ENCODE data around the gene CHST8.

Gene CHST8

GRCh38 chr19:33719366-33720154, 97.8 kb downstream of the CHST8 start:
- H3K27ac ChIP-seq = no peak overlapping the region
- H3K4me3 ChIP-seq = no peak overlapping the region
- H3K9me3 ChIP-seq (ENCODE audit: low read depth, low read length) = no peaks in the 10 kb centered on the region
- H3K36me3 ChIP-seq (ENCODE audit: insufficient read depth, low read length) = no peaks in the 10 kb centered on the region
- no peak for TF ChIP-seq POLR2AphosphoS5 (IDR thresholded peaks at IDR 0.05; ENCODE audit: borderline replicate concordance, low read depth, low read length)
- no peak for TF ChIP-seq EZH2 (IDR thresholded peaks at IDR 0.05)
- no peak for TF ChIP-seq FOXP2 (optimal IDR thresholded peaks at IDR 0.05; ENCODE audit: control extremely low read depth, extremely low read length, insufficient read depth)
- no peak for DNase-seq (ENCODE audit: low read depth, low spot score)
- H3K9ac ChIP-seq (ENCODE audit: insufficient read length) = no peak overlapping the region

DNA sequence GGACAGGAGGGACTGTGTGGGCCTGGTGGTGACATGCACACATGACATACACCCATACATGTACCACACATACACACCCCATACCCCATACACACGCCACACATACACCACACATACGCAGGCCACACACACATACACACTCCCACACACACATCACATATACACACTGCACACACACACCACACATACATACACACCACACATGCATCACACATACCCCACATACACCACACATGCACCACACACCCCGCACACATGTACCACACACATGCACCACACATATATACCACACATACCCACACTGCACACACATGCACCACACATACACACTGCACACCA, 98.4 kb downstream of the CHST8 start:
- Histone ChIP-seq H3K9ac (ENCODE audit: insufficient read length) (no peak overlapping the region), H3K9me3 (ENCODE audit: low read depth, low read length) (no peaks in the 10 kb centered on the region), H3K36me3 (ENCODE audit: insufficient read depth, low read length) (no peaks in the 10 kb centered on the region), H3K4me3 (no peak overlapping the region), H3K27ac (no peak overlapping the region)
- no peak for TF ChIP-seq FOXP2 (optimal IDR thresholded peaks at IDR 0.05; ENCODE audit: control extremely low read depth, extremely low read length, insufficient read depth)
- TF ChIP-seq POLR2AphosphoS5 (IDR thresholded peaks at IDR 0.05; ENCODE audit: borderline replicate concordance, low read depth, low read length) = no peak
- no peak for TF ChIP-seq EZH2 (IDR thresholded peaks at IDR 0.05)
- no peak for DNase-seq (ENCODE audit: low read depth, low spot score)

- H3K27ac ChIP-seq = no peak overlapping the region
- H3K36me3 ChIP-seq (ENCODE audit: insufficient read depth, low read length) = no peaks in the 10 kb centered on the region
- H3K9ac ChIP-seq (ENCODE audit: insufficient read length) = no peak overlapping the region
- DNase-seq (ENCODE audit: low read depth, low spot score) = no peak
- H3K9me3 ChIP-seq (ENCODE audit: low read depth, low read length) = no peaks in the 10 kb centered on the region
- H3K4me3 ChIP-seq = no peak overlapping the region
- TF ChIP-seq EZH2 (IDR thresholded peaks at IDR 0.05) = no peak
- TF ChIP-seq FOXP2 (optimal IDR thresholded peaks at IDR 0.05; ENCODE audit: control extremely low read depth, extremely low read length, insufficient read depth) = no peak
- TF ChIP-seq POLR2AphosphoS5 (IDR thresholded peaks at IDR 0.05; ENCODE audit: borderline replicate concordance, low read depth, low read length) = no peak
Measured at GRCh38 chr19:33720691-33721682, 99.2 kb downstream of the CHST8 start.

- no peak overlapping the region for H3K4me3 ChIP-seq
- no peak overlapping the region for H3K27ac ChIP-seq
- no peak for DNase-seq (ENCODE audit: low read depth, low spot score)
- no peaks in the 10 kb centered on the region for H3K36me3 ChIP-seq (ENCODE audit: insufficient read depth, low read length)
- no peak overlapping the region for H3K9ac ChIP-seq (ENCODE audit: insufficient read length)
- TF ChIP-seq POLR2AphosphoS5 (IDR thresholded peaks at IDR 0.05; ENCODE audit: borderline replicate concordance, low read depth, low read length) (no peak), FOXP2 (optimal IDR thresholded peaks at IDR 0.05; ENCODE audit: control extremely low read depth, extremely low read length, insufficient read depth) (no peak), EZH2 (IDR thresholded peaks at IDR 0.05) (no peak)
- H3K9me3 ChIP-seq (ENCODE audit: low read depth, low read length) = no peaks in the 10 kb centered on the region
Measured at GRCh38 chr19:33721735-33722297, 100.1 kb downstream of the CHST8 start.

- TF ChIP-seq POLR2AphosphoS5 (IDR thresholded peaks at IDR 0.05; ENCODE audit: borderline replicate concordance, low read depth, low read length) (no peak), FOXP2 (optimal IDR thresholded peaks at IDR 0.05; ENCODE audit: control extremely low read depth, extremely low read length, insufficient read depth) (no peak), EZH2 (IDR thresholded peaks at IDR 0.05) (no peak)
- H3K9ac ChIP-seq (ENCODE audit: insufficient read length) = no peak overlapping the region
- no peaks in the 10 kb centered on the region for H3K9me3 ChIP-seq (ENCODE audit: low read depth, low read length)
- no peak overlapping the region for H3K27ac ChIP-seq
- H3K4me3 ChIP-seq = no peak overlapping the region
- no peak for DNase-seq (ENCODE audit: low read depth, low spot score)
- H3K36me3 ChIP-seq (ENCODE audit: insufficient read depth, low read length) = no peaks in the 10 kb centered on the region
Measured at GRCh38 chr19:33722456-33723239, 100.9 kb downstream of the CHST8 start.

GRCh38 chr19:33723512-33723911, 101.8 kb downstream of the CHST8 start:
- Histone ChIP-seq H3K4me3 (no peak overlapping the region), H3K9ac (ENCODE audit: insufficient read length) (no peak overlapping the region), H3K27ac (no peak overlapping the region), H3K36me3 (ENCODE audit: insufficient read depth, low read length) (no peaks in the 10 kb centered on the region), H3K9me3 (ENCODE audit: low read depth, low read length) (no peaks in the 10 kb centered on the region)
- DNase-seq (ENCODE audit: low read depth, low spot score) = no peak
- no peak for TF ChIP-seq EZH2 (IDR thresholded peaks at IDR 0.05)
- no peak for TF ChIP-seq POLR2AphosphoS5 (IDR thresholded peaks at IDR 0.05; ENCODE audit: borderline replicate concordance, low read depth, low read length)
- no peak for TF ChIP-seq FOXP2 (optimal IDR thresholded peaks at IDR 0.05; ENCODE audit: control extremely low read depth, extremely low read length, insufficient read depth)

- DNase-seq (ENCODE audit: low read depth, low spot score) = no peak
- Histone ChIP-seq H3K27ac (no peak overlapping the region), H3K9ac (ENCODE audit: insufficient read length) (no peak overlapping the region), H3K36me3 (ENCODE audit: insufficient read depth, low read length) (no peaks in the 10 kb centered on the region), H3K4me3 (no peak overlapping the region), H3K9me3 (ENCODE audit: low read depth, low read length) (no peaks in the 10 kb centered on the region)
- TF ChIP-seq POLR2AphosphoS5 (IDR thresholded peaks at IDR 0.05; ENCODE audit: borderline replicate concordance, low read depth, low read length) (no peak), EZH2 (IDR thresholded peaks at IDR 0.05) (no peak), FOXP2 (optimal IDR thresholded peaks at IDR 0.05; ENCODE audit: control extremely low read depth, extremely low read length, insufficient read depth) (no peak)
Measured at GRCh38 chr19:33724021-33724720, 102.4 kb downstream of the CHST8 start.
